PC-3 (cell line): ENCODE data around the gene FBLN1. TPM values are rescaled to one million over a fixed set of nuclear protein-coding genes. Genes with fewer than 3 reads are reported as not detected.

Source experiments
- ATAC-seq: fragments of 200-7000 bp; cut with Tn5 transposase; 2 replicates; pipeline ENCODE4 v1.9.1; 2020; ENCODE audit warnings: mild to moderate bottlenecking, moderate library complexity
- BruUV-seq: library from RNA; stranded (reverse); fragments of 400-500 nt; replicated peaks from 2 replicates; lab custom pipeline; 2021; lab: Mats Ljungman, UMichigan
- CTCF ChIA-PET: fragments of 300-600 bp; sonication (Branson Sonifier 250); formaldehyde crosslinking; loops from one replicate; lab custom pipeline; 2022; ENCODE audit warnings: antibody characterized with exemption; lab: Charles Lee
- POLR2A ChIA-PET: fragments of 300-600 bp; sonication (Branson Sonifier 250); formaldehyde crosslinking; loops from one replicate; lab custom pipeline; 2022; ENCODE audit warnings: antibody characterized with exemption; ENCODE audit not compliant: unreplicated experiment; lab: Charles Lee
- DNase-seq: peaks from one replicate; pipeline ENCODE4 v3.0.0-alpha.2; 2015
- H2AFZ ChIP-seq: fragments of 300-600 bp; sonication (generic); 2 replicates; pipeline ENCODE4 v1.6.0; 2016; ENCODE audit warnings: antibody characterized with exemption, low read length
- H3F3A ChIP-seq: fragments of 300-600 bp; sonication (generic); one replicate; pipeline ENCODE4 v1.6.0; 2017; ENCODE audit warnings: antibody characterized with exemption, low read length, control low read depth, mild to moderate bottlenecking; ENCODE audit not compliant: unreplicated experiment
- H3K27ac ChIP-seq: fragments of 300-600 bp; sonication (generic); 2 replicates; pipeline ENCODE4 v1.5.1; 2016; ENCODE audit warnings: mild to moderate bottlenecking, low read length
- H3K27me3 ChIP-seq: fragments of 300-600 bp; sonication (generic); 2 replicates; pipeline ENCODE4 v1.6.1; 2016; ENCODE audit warnings: low read length, mixed read lengths
- H3K36me3 ChIP-seq: fragments of 300-600 bp; sonication (generic); 2 replicates; pipeline ENCODE4 v1.6.1; 2016; ENCODE audit warnings: low read depth, mixed run types, low read length, mixed read lengths
- H3K4me1 ChIP-seq: fragments of 300-600 bp; sonication (generic); 2 replicates; pipeline ENCODE4 v1.5.1; 2016; ENCODE audit warnings: low read length; ENCODE audit not compliant: insufficient read depth
- H3K4me2 ChIP-seq: fragments of 300-600 bp; sonication (generic); 2 replicates; pipeline ENCODE4 v1.6.0; 2016; ENCODE audit warnings: low read length
- H3K4me3 ChIP-seq: fragments of 300-600 bp; sonication (generic); 2 replicates; pipeline ENCODE4 v1.5.1; 2016; ENCODE audit warnings: mild to moderate bottlenecking, low read length, mixed read lengths
- H3K79me2 ChIP-seq: fragments of 300-600 bp; sonication (generic); 2 replicates; pipeline ENCODE4 v1.6.1; 2017; ENCODE audit warnings: low read length, mixed read lengths
- H3K9ac ChIP-seq: fragments of 300-600 bp; sonication (generic); 2 replicates; pipeline ENCODE4 v1.6.0; 2016; ENCODE audit warnings: mild to moderate bottlenecking, low read length
- H3K9me2 ChIP-seq: fragments of 300-600 bp; sonication (generic); replicated peaks from 2 replicates; pipeline ENCODE4 v1.6.1; 2016; ENCODE audit warnings: mixed run types, low read length, mixed read lengths
- H3K9me3 ChIP-seq: fragments of 300-600 bp; sonication (generic); 2 replicates; pipeline ENCODE4 v1.6.1; 2016; ENCODE audit warnings: low read length, mixed read lengths
- H4K20me1 ChIP-seq: fragments of 300-600 bp; sonication (generic); 2 replicates; pipeline ENCODE4 v1.6.1; 2016; ENCODE audit warnings: low read length, mixed read lengths
- CTCF ChIP-seq: fragments of 300-600 bp; sonication (generic); conservative IDR thresholded peaks from 2 replicates; pipeline ENCODE4 v1.5.1; 2017; ENCODE audit warnings: antibody characterized with exemption, low read depth, mild to moderate bottlenecking, low read length
- EZH2 ChIP-seq: fragments of 300-600 bp; sonication (generic); IDR thresholded peaks from one replicate; pipeline ENCODE4 v1.6.1; 2017; ENCODE audit warnings: antibody characterized with exemption, mild to moderate bottlenecking, low read length; ENCODE audit not compliant: unreplicated experiment
- EZH2phosphoT487 ChIP-seq: fragments of 300-600 bp; sonication (generic); IDR thresholded peaks from 2 replicates; pipeline ENCODE4 v1.6.1; 2018; ENCODE audit warnings: mild to moderate bottlenecking, antibody characterized with exemption, low read length, borderline replicate concordance
- intact Hi-C: fragments of 100-400 bp; cut with micrococcal nuclease; formaldehyde crosslinking; loops from 2 replicates; pipeline ENCODE4 v1.9.0; 2023
- total RNA-seq: library from RNA; depleted of rRNA; stranded (reverse); fragments of >200 nt; gene quantifications from 2 replicates; pipeline ENCODE4 v1.2.3, GENCODE V29; 2014; rRNA removed

FBLN1 gene
- total RNA-seq, 1 experiment from 2014 or later = 13.4 TPM

- H3F3A ChIP-seq = no peaks in the 10 kb centered on the region
- H4K20me1 ChIP-seq = no peaks in the 10 kb centered on the region
- CTCF ChIA-PET = no interaction called here
- POLR2A ChIA-PET = no interaction called here
- H3K4me3 ChIP-seq = no peak overlapping the region
- H3K9me3 ChIP-seq = no peaks in the 10 kb centered on the region
- ATAC-seq (no peak), DNase-seq (no peak)
- H3K9ac ChIP-seq = no peak overlapping the region
- no peaks in the 10 kb centered on the region for H3K36me3 ChIP-seq
- no peak overlapping the region for H3K4me2 ChIP-seq
- no peak for TF ChIP-seq CTCF
- TF ChIP-seq EZH2phosphoT487 = no peak
- TF ChIP-seq EZH2 = no peak
- H3K4me1 ChIP-seq = peaks cover 4% of the 10 kb centered on the region
- H3K79me2 ChIP-seq = no peaks in the 10 kb centered on the region
- intact Hi-C loops = no loop called here
- BruUV-seq = no TSS peak
- H3K27ac ChIP-seq = no peak overlapping the region
- H3K9me2 ChIP-seq = no peaks in the 10 kb centered on the region
- no peak overlapping the region for H2AFZ ChIP-seq
- no peaks in the 10 kb centered on the region for H3K27me3 ChIP-seq
These were observed 148.0 kb downstream of the FBLN1 start for GRCh38 chr22:45650721-45651120.

Other genes with a start within 250 kb of the FBLN1 start
- gene UPK3A, start 217.9 kb upstream of the FBLN1 start, total RNA-seq = 1.1 TPM in 1 of 2 replicates, not detected in the other
- 19.6 and 20.3 TPM in 2 replicates for gene FAM118A, start 192.9 kb upstream of the FBLN1 start, total RNA-seq
- 0.04 TPM in 1 of 2 replicates, not detected in the other for gene SMC1B, start 89.3 kb upstream of the FBLN1 start, total RNA-seq
- 2.7 and 4.5 TPM in 2 replicates for gene RIBC2, start 89.2 kb upstream of the FBLN1 start, total RNA-seq
- 40.6 and 56.3 TPM in 2 replicates for gene ATXN10, start 169.0 kb downstream of the FBLN1 start, total RNA-seq